Prostate gland (tissue), 2 donors: ENCODE data around the gene CDH13. TPM values are rescaled to one million over a fixed set of nuclear protein-coding genes. Genes with fewer than 3 reads are reported as not detected.
A peak's percentile ranks its signal among the peaks of the same experiment; 100 is the strongest.

Experiments
- DNase-seq: peaks from one replicate; pipeline ENCODE4 v3.0.0-alpha.2; 2019; ENCODE audit warnings: low spot score
- H3K27ac ChIP-seq, 2 donors: fragments of 200-600 bp; sonication (generic); 2 replicates each; pipeline ENCODE4 v1.5.1; 2017 to 2019
- H3K27me3 ChIP-seq: fragments of 200-600 bp; sonication (generic); replicated peaks from 2 replicates; pipeline ENCODE4 v1.5.1; 2019; ENCODE audit not compliant: insufficient read depth
- H3K36me3 ChIP-seq, 2 donors: fragments of 200-600 bp; sonication (generic); 1 replicate in 1 of 2; 2 replicates in 1 of 2; pipeline versions ENCODE4 v1.5.1 to v1.8.1; 2017 to 2019
- H3K4me1 ChIP-seq: fragments of 200-600 bp; sonication (generic); replicated peaks from 2 replicates; pipeline ENCODE4 v1.5.1; 2019
- H3K4me3 ChIP-seq, 2 donors: fragments of 200-600 bp; sonication (generic); 2 replicates each; pipeline ENCODE4 v1.5.1; 2017 to 2019
- H3K9me3 ChIP-seq: fragments of 200-600 bp; sonication (generic); 2 replicates; pipeline ENCODE4 v1.5.1; 2017
- CTCF ChIP-seq, 4 experiments: fragments of 200-600 bp in 2 of 4; fragments of 450-650 bp in 2 of 4; sonication (generic) in 2 of 4; IDR thresholded peaks; 1 replicate in 3 of 4; 2 replicates in 1 of 4; pipeline ENCODE4 v1.5.1; 2016 to 2019; ENCODE audit warnings: antibody characterized with exemption in 4 of 4, mild to moderate bottlenecking in 2 of 4, moderate library complexity in 2 of 4
- POLR2A ChIP-seq: fragments of 450-650 bp; IDR thresholded peaks from one replicate; pipeline ENCODE4 v1.6.1; 2016; ENCODE audit warnings: antibody characterized with exemption, mild to moderate bottlenecking
- POLR2AphosphoS5 ChIP-seq: sonication (generic); formaldehyde crosslinking; IDR thresholded peaks from one replicate; pipeline ENCODE4 v1.6.1; 2017; ENCODE audit warnings: antibody characterized with exemption
- WGBS: methylation state at CpG from one replicate; pipeline ENCODE4 v1.1.5; 2018; 5-methylcytosine and 5-hydroxymethylcytosine counted together
- intact Hi-C: fragments of 100-400 bp; cut with DNase I; formaldehyde crosslinking; loops from one replicate; pipeline ENCODE4 v1.14.2; 2022
- total RNA-seq, 2 donors: library from RNA; depleted of rRNA; stranded (reverse); fragments of >200 nt; gene quantifications; one replicate each; pipeline ENCODE4 v1.1.0, GENCODE V29; 2016

Gene CDH13
- total RNA-seq, 2 donors from 2014 or later, result 20.6 to 23.0 TPM

GRCh38 chr16:83533193-83533592 lies 906.4 kb downstream of the CDH13 start:
- DNase-seq, result peak; percentile 51
- WGBS, result 52% methylated on average over 11 of the region's 11 CpGs
- Histone ChIP-seq H3K9me3 (no peaks in the 10 kb centered on the region), H3K27ac (no peak overlapping the region), H3K36me3 (no peaks in the 10 kb centered on the region), H3K27me3 (no peaks in the 10 kb centered on the region), H3K4me1 (no peaks in the 10 kb centered on the region), H3K4me3 (no peak overlapping the region)
- no peak for TF ChIP-seq POLR2AphosphoS5
- intact Hi-C loops, result no loop called here

- Histone ChIP-seq H3K9me3 (no peaks in the 10 kb centered on the region), H3K4me3 (no peak overlapping the region), H3K4me1 (no peaks in the 10 kb centered on the region), H3K27me3 (no peaks in the 10 kb centered on the region), H3K27ac (no peak overlapping the region), H3K36me3 (no peaks in the 10 kb centered on the region)
- no peak for DNase-seq
- TF ChIP-seq POLR2AphosphoS5, result no peak
- TF ChIP-seq CTCF (IDR thresholded peaks at IDR 0.05), result no peak
- TF ChIP-seq POLR2A, result no peak
- intact Hi-C loops, result no loop called here
- 96% methylated on average over 2 of the region's 2 CpGs for WGBS
These were observed 911.9 kb downstream of the CDH13 start for GRCh38 chr16:83538707-83539106.

- Histone ChIP-seq H3K27me3 (no peaks in the 10 kb centered on the region), H3K4me1 (no peaks in the 10 kb centered on the region), H3K36me3 (no peaks in the 10 kb centered on the region), H3K4me3 (no peak overlapping the region), H3K9me3 (no peaks in the 10 kb centered on the region), H3K27ac (no peak overlapping the region)
- intact Hi-C loops, result no loop called here
- 96% methylated on average over 12 of the region's 12 CpGs for WGBS
- no peak for DNase-seq
- no peak for TF ChIP-seq POLR2AphosphoS5
- TF ChIP-seq CTCF (IDR thresholded peaks at IDR 0.05), result no peak
- TF ChIP-seq POLR2A, result no peak
These were observed 913.1 kb downstream of the CDH13 start for GRCh38 chr16:83539736-83540490.

- Histone ChIP-seq H3K9me3 (no peaks in the 10 kb centered on the region), H3K36me3 (no peaks in the 10 kb centered on the region), H3K4me1 (no peaks in the 10 kb centered on the region), H3K4me3 (no peak overlapping the region), H3K27ac (no peak overlapping the region), H3K27me3 (no peaks in the 10 kb centered on the region)
- 72% methylated on average over 1 of the region's 1 CpG for WGBS
- TF ChIP-seq CTCF (IDR thresholded peaks at IDR 0.05), result no peak
- TF ChIP-seq POLR2AphosphoS5, result no peak
- no peak for TF ChIP-seq POLR2A
- no peak for DNase-seq
- intact Hi-C loops, result no loop called here
These were observed 914.5 kb downstream of the CDH13 start for GRCh38 chr16:83541231-83541630.

GRCh38 chr16:83542491-83542890 lies 915.7 kb downstream of the CDH13 start:
- Histone ChIP-seq H3K4me1 (no peaks in the 10 kb centered on the region), H3K36me3 (no peaks in the 10 kb centered on the region), H3K4me3 (no peak overlapping the region), H3K27ac (no peak overlapping the region), H3K9me3 (no peaks in the 10 kb centered on the region), H3K27me3 (no peaks in the 10 kb centered on the region)
- WGBS, result 32% methylated on average over 5 of the region's 5 CpGs
- intact Hi-C loops, result no loop called here
- TF ChIP-seq POLR2A, result no peak
- no peak for DNase-seq
